H1 (cell line): Measurements from ENCODE around the gene HSPA1L. TPM values are rescaled to one million over a fixed set of nuclear protein-coding genes. Genes with fewer than 3 reads are reported as not detected.

ENCODE experiments used
- CTCF ChIA-PET: fragments of 300-600 bp; sonication (Branson Sonifier 250); formaldehyde crosslinking; loops from one replicate; lab custom pipeline; 2021; ENCODE audit not compliant: partially characterized antibody; lab: Charles Lee
- POLR2A ChIA-PET: fragments of 300-600 bp; sonication (Branson Sonifier 250); formaldehyde crosslinking; loops from one replicate; lab custom pipeline; 2021; ENCODE audit warnings: inconsistent platforms; ENCODE audit not compliant: partially characterized antibody; lab: Charles Lee
- DNase-seq, 2 experiments: peaks; one replicate each; pipeline versions ENCODE4 v3.0.0 to v3.0.0-alpha.2; 2010 to 2022; ENCODE audit warnings: low spot score in 2 of 2, low read depth in 1 of 2, mixed read lengths in 1 of 2
- FAIRE-seq: peaks from 2 replicates; lab custom pipeline; 2011; peaks lifted over from hg19 to GRCh38; lab: Jason Lieb, UNC
- H2AFZ ChIP-seq: 2 replicates; pipeline ENCODE4 v1.8.1; 2012; ENCODE audit warnings: low read length, inconsistent platforms
- H2AK5ac ChIP-seq: 2 replicates; pipeline ENCODE4 v1.6.1; 2013; ENCODE audit warnings: low read depth, low read length
- H2BK120ac ChIP-seq: replicated peaks from 2 replicates; pipeline ENCODE3; 2013; ENCODE audit warnings: low read depth, low read length, inconsistent platforms
- H2BK12ac ChIP-seq: 2 replicates; pipeline ENCODE4 v1.6.1; 2013; ENCODE audit warnings: low read depth, low read length
- H2BK15ac ChIP-seq: 2 replicates; pipeline ENCODE4 v1.6.1; 2013; ENCODE audit warnings: low read length
- H2BK20ac ChIP-seq: 2 replicates; pipeline ENCODE4 v1.6.1; 2013; ENCODE audit warnings: low read length
- H2BK5ac ChIP-seq: 2 replicates; pipeline ENCODE4 v1.6.1; 2013; ENCODE audit warnings: low read depth, low read length
- H3K14ac ChIP-seq: 2 replicates; pipeline ENCODE4 v1.6.1; 2013; ENCODE audit warnings: inconsistent platforms; ENCODE audit not compliant: insufficient read length
- H3K18ac ChIP-seq: 2 replicates; pipeline ENCODE4 v1.6.1; 2013; ENCODE audit warnings: low read length; ENCODE audit errors: extremely low read depth
- H3K23ac ChIP-seq: 2 replicates; pipeline ENCODE4 v1.6.1; 2013; ENCODE audit warnings: inconsistent platforms; ENCODE audit not compliant: insufficient read length
- H3K23me2 ChIP-seq: 2 replicates; pipeline ENCODE4 v1.6.1; 2013; ENCODE audit warnings: low read depth, low read length
- H3K27ac ChIP-seq: 2 replicates; pipeline ENCODE4 v1.6.1; 2011; ENCODE audit warnings: low read depth, low read length, inconsistent platforms
- H3K27me3 ChIP-seq, 4 experiments: replicated peaks in 1 of 4; 1 replicate in 1 of 4; 2 replicates in 3 of 4; pipeline versions ENCODE4 v1.6.1 to v1.8.1; 2011 to 2013; ENCODE audit warnings: low read length in 3 of 4, mild to moderate bottlenecking in 3 of 4, inconsistent platforms in 2 of 4, mixed read lengths in 2 of 4, moderate library complexity in 1 of 4; ENCODE audit not compliant: control insufficient read depth in 3 of 4, insufficient read depth in 3 of 4; ENCODE audit errors: extremely low read depth in 1 of 4
- H3K36me3 ChIP-seq, 4 experiments: 2 replicates each; pipeline versions ENCODE4 v1.6.1 to v1.8.1; 2011 to 2013; ENCODE audit warnings: mild to moderate bottlenecking in 4 of 4, low read length in 3 of 4, moderate library complexity in 2 of 4, control low read depth in 1 of 4, inconsistent platforms in 1 of 4; ENCODE audit not compliant: insufficient read depth in 4 of 4, control insufficient read depth in 2 of 4
- H3K4ac ChIP-seq: replicated peaks from 2 replicates; pipeline ENCODE3; 2013; ENCODE audit warnings: low read length, low read depth, mixed read lengths, inconsistent platforms; ENCODE audit not compliant: insufficient read length
- H3K4me1 ChIP-seq, 4 experiments: replicated peaks in 1 of 4; 1 replicate in 1 of 4; 2 replicates in 3 of 4; pipeline versions ENCODE4 v1.6.1 to v1.8.1; 2011 to 2013; ENCODE audit warnings: low read length in 3 of 4, inconsistent platforms in 2 of 4, mixed read lengths in 1 of 4; ENCODE audit not compliant: insufficient read depth in 4 of 4, control insufficient read depth in 3 of 4
- H3K4me2 ChIP-seq, 2 experiments: 2 replicates each; pipeline versions ENCODE4 v1.6.1 to v1.8.1; 2011 to 2013; ENCODE audit warnings: low read depth in 2 of 2, low read length in 2 of 2, control low read depth in 1 of 2, inconsistent platforms in 1 of 2, mild to moderate bottlenecking in 1 of 2; ENCODE audit not compliant: insufficient read depth in 1 of 2
- H3K4me3 ChIP-seq, 4 experiments: fragments of 200-600, 300-600 bp in 1 of 4; sonication (generic), shearing (Covaris generic), sonication (Bioruptor Twin) in 1 of 4; 2 replicates each; pipeline versions ENCODE4 v1.5.1 to v1.8.1; 2011 to 2016; ENCODE audit warnings: low read length in 4 of 4, low read depth in 3 of 4, control low read depth in 2 of 4, inconsistent platforms in 2 of 4, mild to moderate bottlenecking in 2 of 4, mixed read lengths in 1 of 4, moderate library complexity in 1 of 4; ENCODE audit not compliant: insufficient read depth in 2 of 4; ENCODE audit errors: extremely low read depth in 1 of 4
- H3K56ac ChIP-seq: replicated peaks from 2 replicates; pipeline ENCODE3; 2013; ENCODE audit warnings: low read depth, mild to moderate bottlenecking, mixed read lengths, low read length, inconsistent platforms; ENCODE audit not compliant: insufficient read length
- H3K79me1 ChIP-seq: 2 replicates; pipeline ENCODE4 v1.6.1; 2013; ENCODE audit warnings: low read depth, low read length, control low read depth
- H3K79me2 ChIP-seq, 2 experiments: 2 replicates each; pipeline versions ENCODE4 v1.6.1 to v1.8.1; 2012 to 2013; ENCODE audit warnings: low read length in 2 of 2, mild to moderate bottlenecking in 2 of 2, inconsistent platforms in 1 of 2; ENCODE audit not compliant: insufficient read depth in 2 of 2, control insufficient read depth in 1 of 2
- H3K9ac ChIP-seq, 4 experiments: replicated peaks in 1 of 4; 1 replicate in 1 of 4; 2 replicates in 3 of 4; pipeline versions ENCODE4 v1.6.1 to v1.8.1; 2011 to 2013; ENCODE audit warnings: low read depth in 3 of 4, low read length in 3 of 4, control low read depth in 2 of 4, mild to moderate bottlenecking in 2 of 4, moderate library complexity in 2 of 4, inconsistent platforms in 1 of 4; ENCODE audit errors: extremely low read depth in 1 of 4
- H3K9me3 ChIP-seq, 2 experiments: 2 replicates each; pipeline versions ENCODE4 v1.6.1 to v1.8.1; 2012 to 2013; ENCODE audit warnings: mild to moderate bottlenecking in 2 of 2, moderate library complexity in 2 of 2, control low read depth in 1 of 2, inconsistent platforms in 1 of 2, low read depth in 1 of 2, low read length in 1 of 2, mixed read lengths in 1 of 2; ENCODE audit not compliant: insufficient read depth in 2 of 2
- H4K20me1 ChIP-seq, 2 experiments: replicated peaks in 1 of 2; 2 replicates each; pipeline versions ENCODE3 to v1.8.1; 2011 to 2013; ENCODE audit warnings: inconsistent platforms in 2 of 2, low read length in 2 of 2, mild to moderate bottlenecking in 1 of 2; ENCODE audit not compliant: insufficient read depth in 2 of 2, control insufficient read depth in 1 of 2
- H4K5ac ChIP-seq: 2 replicates; pipeline ENCODE4 v1.6.1; 2013; ENCODE audit warnings: low read length, low read depth, mixed read lengths, inconsistent platforms; ENCODE audit not compliant: insufficient read length
- H4K8ac ChIP-seq: 2 replicates; pipeline ENCODE4 v1.8.0; 2013; ENCODE audit warnings: mild to moderate bottlenecking, moderate library complexity, low read length, inconsistent platforms; ENCODE audit not compliant: insufficient read depth; ENCODE audit errors: extremely low read depth
- H4K91ac ChIP-seq: replicated peaks from 2 replicates; pipeline ENCODE3; 2013; ENCODE audit warnings: low read length, mixed read lengths, inconsistent platforms; ENCODE audit not compliant: insufficient read length
- CBX8 ChIP-seq: fragments of 300-800, 300-1000 bp; sonication (generic); IDR thresholded peaks from 2 replicates; pipeline ENCODE4 v1.7.1; 2016; ENCODE audit warnings: low read depth, low read length, borderline replicate concordance
- GTF2F1 ChIP-seq: IDR thresholded peaks from 2 replicates; pipeline ENCODE4 v1.6.1; 2012; ENCODE audit warnings: low read depth, low read length, improper control_type of control experiment, borderline replicate concordance
- KDM4A ChIP-seq: IDR thresholded peaks from one replicate; pipeline ENCODE4 v1.7.1; 2012; ENCODE audit warnings: low read depth, mild to moderate bottlenecking, moderate library complexity, low read length, inconsistent platforms; ENCODE audit not compliant: severe bottlenecking
- NRF1 ChIP-seq: IDR thresholded peaks from 2 replicates; pipeline ENCODE4 v1.6.1; 2011; ENCODE audit warnings: mild to moderate bottlenecking, low read depth, low read length, improper control_type of control experiment
- RAD21 ChIP-seq, 2 experiments: IDR thresholded peaks in 1 of 2; conservative IDR thresholded peaks in 1 of 2; 2 replicates each; pipeline ENCODE4 v1.6.1; 2011; ENCODE audit warnings: low read depth in 2 of 2, low read length in 2 of 2, improper control_type of control experiment in 1 of 2, inconsistent platforms in 1 of 2, mild to moderate bottlenecking in 1 of 2, moderate library complexity in 1 of 2
- SIX5 ChIP-seq: IDR thresholded peaks from 2 replicates; pipeline ENCODE4 v1.6.1; 2011; ENCODE audit warnings: mild to moderate bottlenecking, low read depth, low read length
- TCF12 ChIP-seq: IDR thresholded peaks from 2 replicates; pipeline ENCODE4 v1.6.1; 2011; ENCODE audit warnings: low read depth, mild to moderate bottlenecking, low read length
- WGBS, 2 experiments: shearing (Covaris generic) in 1 of 2; methylation state at CpG; one replicate each; pipeline versions ENCODE4 v1.1.6 to v1.1.7; 2013 to 2015; ENCODE audit warnings: low lambda C conversion rate in 2 of 2, mixed read lengths in 2 of 2, inconsistent platforms in 1 of 2, low coverage in 1 of 2, missing lambda C conversion rate in 1 of 2; ENCODE audit not compliant: insufficient replicate concordance in 2 of 2, insufficient coverage in 1 of 2, insufficient read length in 1 of 2; ENCODE audit errors: extremely low coverage in 1 of 2, missing lambda C conversion rate in 1 of 2; 5-methylcytosine and 5-hydroxymethylcytosine counted together
- polyA plus RNA-seq, 7 experiments: library from polyadenylated mRNA; depleted of rRNA in 3 of 7; stranded (reverse) in 5 of 7; unstranded in 2 of 7; fragments of >200 nt in 5 of 7; fragments of 200-250 nt in 2 of 7; gene quantifications; 1 replicate in 5 of 7; 2 replicates in 1 of 7; 4 replicates in 1 of 7; pipeline versions ENCODE4 v1.2.1 to v1.2.3, GENCODE V29; 2011 to 2013; ENCODE audit warnings: missing spikeins in 2 of 7, mixed read lengths in 2 of 7
- total RNA-seq: library from RNA; stranded (reverse); fragmentation: NEBNext Ultra II Directional; extraction: Animal tissue kit (Norgen Biotek cat#: 25700); gene quantifications from 2 replicates; pipeline ENCODE4 v1.2.1, GENCODE V29; 2021
- TF ChIP-seq, protein P1 (sequence below): IDR thresholded peaks from 2 replicates; pipeline ENCODE4 v1.6.1; 2012; ENCODE audit warnings: inconsistent platforms

Gene HSPA1L
- total and polyA plus RNA-seq, 2 of the 8 experiments (the other 6 are each of a cell fraction or from before 2014, with no cell fraction given) = 1.00 to 1.9 TPM

DNA sequence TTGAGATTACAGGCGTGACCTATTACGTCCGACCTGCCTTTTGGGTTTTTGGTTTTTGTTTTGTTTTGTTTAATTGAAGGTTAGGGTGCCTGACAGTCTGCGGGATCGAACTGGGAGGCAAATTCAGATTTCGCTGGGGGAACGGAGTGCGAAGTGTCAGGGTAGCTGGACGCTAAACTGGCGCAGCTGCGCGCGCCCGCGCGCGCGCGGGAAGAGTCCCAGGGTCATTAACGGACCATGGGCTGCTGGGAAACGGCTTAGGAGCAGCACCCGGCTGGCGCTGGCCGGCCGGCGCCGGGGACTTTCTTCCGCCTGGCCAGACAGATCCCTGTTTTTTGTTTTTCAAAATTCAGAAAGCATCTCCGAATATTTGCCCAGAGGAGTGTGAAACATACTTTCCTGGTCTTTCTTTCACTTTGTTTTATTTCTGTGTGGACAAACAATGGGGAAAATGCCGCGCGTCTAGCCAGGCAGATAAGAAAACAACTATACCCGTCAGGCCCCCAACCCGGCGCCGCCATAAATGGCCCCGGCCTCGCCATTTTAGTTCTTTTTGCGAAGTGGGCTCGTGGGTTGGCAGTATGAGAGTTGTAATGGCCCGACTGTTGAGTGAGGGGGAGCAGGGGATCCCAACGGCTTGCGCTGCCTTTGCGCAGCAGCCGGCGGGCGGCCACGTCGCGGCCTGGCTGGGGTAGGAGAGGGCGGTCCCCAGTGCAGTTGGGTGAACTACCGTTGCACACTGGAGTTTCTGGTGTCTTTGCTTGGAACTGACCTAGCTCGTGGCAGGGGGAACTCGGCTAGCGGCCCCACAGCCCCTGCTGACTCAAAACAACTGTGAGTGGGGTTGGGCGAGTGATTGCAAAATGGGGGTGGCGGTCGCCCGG lies 19.5 kb upstream of the HSPA1L start:
- H3K56ac ChIP-seq = peak overlapping the region; percentile 89
- no peak for FAIRE-seq
- H3K36me3 ChIP-seq = peaks cover 25 to 43% (median 33%) of the 10 kb centered on the region in 4 experiments
- H3K27ac ChIP-seq = peak overlapping the region; percentile 96
- H3K27me3 ChIP-seq = no peaks in the 10 kb centered on the region
- peak overlapping the region; percentile 85 to 96 (median 91) for H3K9ac ChIP-seq
- H3K14ac ChIP-seq = no peak overlapping the region
- H4K20me1 ChIP-seq = peaks cover 16 to 22% of the 10 kb centered on the region in 2 experiments
- H3K79me1 ChIP-seq = peaks cover 5% of the 10 kb centered on the region; the same call in 1 of the 2 replicates
- H2BK120ac ChIP-seq = peak overlapping the region; percentile 25
- no peak overlapping the region for H2BK15ac ChIP-seq
- CTCF ChIA-PET = interaction anchor here (1.0 to 1.7 kb wide), 2 partner anchors 65 to 170 kb away, joined by 3 to 9 read pairs; partner anchors contain the start of gene GPANK1
- peak overlapping the region; percentile 83 for H2BK5ac ChIP-seq
- no peaks in the 10 kb centered on the region for H3K9me3 ChIP-seq
- no peak overlapping the region for H3K23ac ChIP-seq
- H3K4me2 ChIP-seq = peak overlapping the region; percentile 84 to 99
- H4K91ac ChIP-seq = peak overlapping the region; percentile 89
- peak overlapping the region; percentile 70 to 99 (median 92) for H3K4me3 ChIP-seq
- peak overlapping the region; percentile 92 for H4K8ac ChIP-seq
- peak overlapping the region; percentile 93 for H3K4ac ChIP-seq
- peak overlapping the region; percentile 83 for H3K18ac ChIP-seq
- peak overlapping the region; percentile 87 for H4K5ac ChIP-seq
- H2AFZ ChIP-seq = peak overlapping the region; percentile 87
- no peak overlapping the region for H2AK5ac ChIP-seq
- peaks cover 17 to 59% of the 10 kb centered on the region in 2 experiments for H3K79me2 ChIP-seq
- POLR2A ChIA-PET = interaction anchor here (0.6 to 11.4 kb wide), 40 partner anchors 12 to 292 kb away, joined by 3 to 189 read pairs (median 6); partner anchors contain the start of genes ABHD16A, ATP6V1G2, C6orf47 and CSNK2B
- no peak overlapping the region for H2BK12ac ChIP-seq
- WGBS, 2 experiments = 2% methylated on average over 59 of the region's 59 CpGs; no CpG with 5 or more reads in 1 of the 2 experiments
- peaks cover 2 to 9% (median 6%) of the 10 kb centered on the region in 4 experiments; a peak in 5 of 7 replicates for H3K4me1 ChIP-seq
- H3K23me2 ChIP-seq = peaks cover 20% of the 10 kb centered on the region
- peak in 1 of 2 experiments; percentile 89 for DNase-seq
- H2BK20ac ChIP-seq = no peak overlapping the region
- TF ChIP-seq TCF12 (no peak), NRF1 (peak; percentile 41; the same call in 1 of the 2 replicates), GTF2F1 (peak; percentile 97), CBX8 (no peak), SIX5 (no peak), RAD21 (IDR thresholded peaks at IDR 0.05 in 1 of 2, conservative IDR thresholded peaks at IDR 0.05 in 1 of 2; ENCODE audit: low read depth in 2 of 2, low read length in 2 of 2) (no peak), KDM4A (peak; percentile 76)
- TF ChIP-seq, protein P1, sequence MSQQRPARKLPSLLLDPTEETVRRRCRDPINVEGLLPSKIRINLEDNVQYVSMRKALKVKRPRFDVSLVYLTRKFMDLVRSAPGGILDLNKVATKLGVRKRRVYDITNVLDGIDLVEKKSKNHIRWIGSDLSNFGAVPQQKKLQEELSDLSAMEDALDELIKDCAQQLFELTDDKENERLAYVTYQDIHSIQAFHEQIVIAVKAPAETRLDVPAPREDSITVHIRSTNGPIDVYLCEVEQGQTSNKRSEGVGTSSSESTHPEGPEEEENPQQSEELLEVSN = peak; percentile 80
